GM12891 (cell line): ENCODE data around the gene WDFY3.
A peak's percentile ranks its signal among the peaks of the same experiment; 100 is the strongest.
"Not testable (repeated sequence)": the region's sequence is repeated elsewhere in the genome, so short reads cannot be mapped to it uniquely, and the experiment has no call there.

ENCODE experiments used
- DNase-seq: peaks from one replicate; pipeline ENCODE4 v3.0.0; 2011; ENCODE audit warnings: low spot score; ENCODE audit not compliant: insufficient read length
- FAIRE-seq: peaks from 2 replicates; lab custom pipeline; 2011; peaks lifted over from hg19 to GRCh38; lab: Jason Lieb, UNC
- PAX5 ChIP-seq: IDR thresholded peaks from 2 replicates; pipeline ENCODE4 v1.6.1; 2011; ENCODE audit warnings: low read length, moderate library complexity, mild to moderate bottlenecking; ENCODE audit not compliant: insufficient read depth, severe bottlenecking
- POLR2A ChIP-seq: IDR thresholded peaks from 2 replicates; pipeline ENCODE4 v1.6.1; 2011; ENCODE audit warnings: low read depth, low read length, control low read depth
- POLR2AphosphoS5 ChIP-seq: IDR thresholded peaks from 2 replicates; pipeline ENCODE4 v1.6.1; 2011; ENCODE audit warnings: low read depth, low read length, control low read depth
- POU2F2 ChIP-seq: IDR thresholded peaks from 2 replicates; pipeline ENCODE4 v1.6.1; 2011; ENCODE audit warnings: low read depth, mild to moderate bottlenecking, control low read depth, low read length, moderate library complexity
- SPI1 ChIP-seq: IDR thresholded peaks from 2 replicates; pipeline ENCODE4 v1.6.1; 2011; ENCODE audit warnings: low read depth, low read length, control low read depth
- TAF1 ChIP-seq: IDR thresholded peaks from 2 replicates; pipeline ENCODE4 v1.6.1; 2011; ENCODE audit warnings: low read depth, low read length, control low read depth

WDFY3 gene

DNA sequence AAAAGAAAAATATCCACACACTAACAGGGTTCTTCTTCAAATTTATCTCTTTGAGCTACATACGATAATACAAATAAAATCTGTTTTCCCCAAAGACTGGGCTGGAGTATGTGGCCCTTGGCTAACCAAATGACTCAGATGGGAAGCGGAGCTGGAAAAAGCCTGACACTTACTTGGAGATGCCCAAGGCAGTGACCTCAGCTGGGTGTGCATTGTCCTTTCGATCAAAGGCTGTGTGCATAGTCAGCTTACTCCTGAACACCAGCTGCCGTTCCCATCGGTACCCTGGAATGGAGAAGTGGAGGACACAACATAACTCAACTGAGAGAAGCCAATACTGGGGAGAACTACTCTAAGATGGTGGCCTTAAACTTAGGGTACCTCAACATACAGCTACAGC lies 288.5 kb downstream of the WDFY3 start:
- TF ChIP-seq POLR2A, result no peak
- TF ChIP-seq POLR2AphosphoS5, result no peak
- no peak for TF ChIP-seq POU2F2
- TF ChIP-seq PAX5, result no peak
- no peak for TF ChIP-seq TAF1
- TF ChIP-seq SPI1, result no peak
- DNase-seq (no peak), FAIRE-seq (no peak)

GRCh38 chr4:84677093-84677492 lies 289.4 kb downstream of the WDFY3 start:
- no peak for TF ChIP-seq SPI1
- FAIRE-seq (no peak), DNase-seq (no peak)

DNA sequence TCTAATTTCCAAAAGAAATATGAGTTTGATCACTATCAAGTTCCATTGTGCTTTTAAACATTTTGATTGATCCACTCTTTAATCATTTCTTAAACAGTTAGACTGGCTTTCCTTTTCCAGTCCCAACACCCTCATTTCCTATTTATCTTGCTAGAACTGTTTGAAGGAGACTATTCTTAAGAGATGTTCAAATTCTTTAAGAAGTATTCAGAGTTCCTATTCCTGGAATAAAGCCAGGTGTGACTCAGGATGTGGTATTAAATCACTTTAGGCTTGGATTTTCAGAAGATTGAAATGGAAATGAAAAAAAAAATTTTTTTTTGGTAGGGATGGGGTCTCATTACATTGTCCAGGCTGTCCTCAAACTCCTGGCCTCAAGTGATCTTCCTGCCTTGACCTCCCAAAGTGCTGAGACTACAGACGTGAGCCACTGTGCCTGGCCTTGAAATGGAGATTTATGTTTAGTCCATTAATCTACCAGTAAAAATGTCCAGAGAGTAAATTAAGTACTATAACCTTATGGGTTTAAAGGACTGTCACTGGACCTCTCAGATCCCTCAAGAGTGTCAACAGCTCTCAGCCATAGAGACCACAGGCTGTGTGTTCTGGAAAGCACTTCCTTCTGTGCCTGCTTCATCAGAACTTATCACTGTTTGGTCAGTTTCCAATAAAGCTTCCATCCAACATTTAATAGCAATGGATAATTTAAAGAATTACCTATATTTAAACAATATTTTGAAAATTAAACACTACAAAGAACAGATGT lies 292.8 kb downstream of the WDFY3 start:
- no peak for TF ChIP-seq SPI1
- no peak for TF ChIP-seq POLR2AphosphoS5
- TF ChIP-seq PAX5, result no peak
- TF ChIP-seq TAF1, result no peak
- TF ChIP-seq POU2F2, result no peak
- TF ChIP-seq POLR2A, result no peak
- no peak for DNase-seq
- FAIRE-seq, result no peak

GRCh38 chr4:84672177-84672576 lies 294.3 kb downstream of the WDFY3 start:
- DNase-seq, result no peak
- no peak for FAIRE-seq
- no peak for TF ChIP-seq PAX5
- no peak for TF ChIP-seq SPI1
- TF ChIP-seq POLR2A, result no peak
- TF ChIP-seq POU2F2, result no peak
- TF ChIP-seq POLR2AphosphoS5, result no peak
- no peak for TF ChIP-seq TAF1

DNA sequence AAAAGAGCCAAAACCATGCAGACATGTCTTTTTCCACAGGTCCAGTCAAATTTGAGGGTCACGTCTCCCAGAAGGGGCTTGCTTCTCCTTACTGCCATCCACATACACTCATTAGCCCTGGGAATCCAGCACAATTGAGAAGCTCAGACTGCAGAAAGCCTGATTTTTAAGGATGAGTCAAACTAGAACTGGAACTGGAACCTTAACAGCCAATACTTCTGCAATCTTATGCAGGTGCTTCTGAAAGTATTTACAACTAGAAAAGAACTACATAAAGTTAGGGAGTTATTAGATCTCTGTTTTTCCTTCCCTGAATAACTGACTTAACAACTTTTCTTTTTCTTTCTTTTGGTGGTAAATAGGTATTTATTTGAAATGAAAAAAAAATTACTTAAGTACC lies 297.3 kb downstream of the WDFY3 start:
- TF ChIP-seq SPI1 (peak; percentile 7; the same call in 1 of the 2 replicates), POLR2AphosphoS5 (no peak)
- FAIRE-seq, result no peak
- no peak for DNase-seq

GRCh38 chr4:84666439-84666838 lies 300.1 kb downstream of the WDFY3 start:
- TF ChIP-seq POU2F2 (no peak), TAF1 (no peak), PAX5 (no peak), POLR2A (no peak), POLR2AphosphoS5 (no peak), SPI1 (no peak)
- FAIRE-seq, result no peak
- DNase-seq, result no peak

GRCh38 chr4:84664767-84665166 lies 301.7 kb downstream of the WDFY3 start:
- not testable (repeated sequence) for DNase-seq, FAIRE-seq

GRCh38 chr4:84661191-84661939 lies 305.1 kb downstream of the WDFY3 start:
- DNase-seq (no peak), FAIRE-seq (no peak)
- TF ChIP-seq POU2F2, result no peak
- no peak for TF ChIP-seq TAF1

DNA sequence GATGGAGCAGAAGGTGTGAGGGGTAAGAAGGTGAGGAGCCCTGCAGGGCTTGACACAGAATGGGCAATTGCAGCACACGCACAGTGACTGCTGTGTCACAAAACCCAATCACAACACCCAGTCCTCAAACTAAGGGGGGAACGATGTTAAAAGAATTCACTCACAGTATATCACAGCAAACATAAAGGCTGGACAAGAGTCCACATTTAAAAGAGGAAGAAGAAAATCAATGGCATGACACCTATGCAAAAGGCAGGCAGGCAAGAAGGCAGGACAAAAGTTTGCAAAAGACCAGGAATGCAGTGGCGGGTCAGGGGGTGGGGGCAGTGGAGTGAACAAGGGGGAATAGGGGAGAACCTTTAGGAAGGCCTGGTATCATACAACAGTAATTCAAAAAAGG lies 305.9 kb downstream of the WDFY3 start:
- DNase-seq, result no peak
- TF ChIP-seq TAF1, result no peak
- TF ChIP-seq POU2F2, result no peak
- TF ChIP-seq POLR2AphosphoS5, result no peak
- TF ChIP-seq PAX5, result no peak
- no peak for TF ChIP-seq POLR2A
- TF ChIP-seq SPI1, result no peak
- FAIRE-seq, result no peak

GRCh38 chr4:84652478-84652877 lies 314.0 kb downstream of the WDFY3 start:
- no peak for FAIRE-seq
- no peak for DNase-seq
- TF ChIP-seq TAF1 (no peak), POLR2AphosphoS5 (no peak), POU2F2 (no peak)

DNA sequence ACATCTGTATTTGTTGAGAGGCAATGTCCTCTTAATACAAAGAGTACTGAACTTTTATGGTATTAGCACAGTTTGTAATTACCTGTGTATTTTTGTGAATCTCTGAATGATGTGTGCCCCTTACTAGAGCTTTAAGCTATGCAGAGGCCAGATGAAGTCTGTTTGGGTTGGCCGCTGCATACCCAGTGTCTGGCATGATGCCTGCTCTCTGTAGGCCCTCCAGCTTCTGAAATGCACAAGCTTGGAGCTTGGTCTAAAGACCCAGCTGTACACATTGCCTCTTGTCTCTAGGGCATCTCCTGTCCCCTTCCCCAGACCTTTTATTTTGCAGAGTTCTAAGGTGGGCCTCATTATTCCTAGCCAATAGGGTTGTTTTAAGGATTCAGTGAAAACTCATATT lies 315.0 kb downstream of the WDFY3 start:
- no peak for FAIRE-seq
- DNase-seq, result no peak
- TF ChIP-seq POLR2A (no peak), POU2F2 (no peak), SPI1 (no peak)
